DOHH2 (cell line): ENCODE data around the gene ATP13A3.

Experiments used
- H3F3A ChIP-seq: fragments of 200-600 bp; sonication (generic), shearing (Covaris generic); 2 replicates; pipeline ENCODE4 v1.6.0; 2016; ENCODE audit warnings: antibody characterized with exemption, mild to moderate bottlenecking; ENCODE audit not compliant: control insufficient read depth, insufficient read depth
- H3K27ac ChIP-seq: fragments of 200-600 bp; sonication (generic); 2 replicates; pipeline ENCODE4 v1.5.1; 2014; ENCODE audit warnings: low read depth, mild to moderate bottlenecking, low read length, moderate library complexity
- H3K27me3 ChIP-seq: fragments of 200-600 bp; sonication (generic); 2 replicates; pipeline ENCODE4 v1.6.1; 2014; ENCODE audit warnings: mild to moderate bottlenecking, low read length, mixed read lengths; ENCODE audit not compliant: control insufficient read depth
- H3K36me3 ChIP-seq: fragments of 200-600 bp; sonication (generic); 2 replicates; pipeline ENCODE4 v1.6.1; 2014; ENCODE audit warnings: mild to moderate bottlenecking, low read length, moderate library complexity, mixed read lengths; ENCODE audit not compliant: control insufficient read depth
- H3K4me1 ChIP-seq: fragments of 200-600 bp; sonication (generic); 2 replicates; pipeline ENCODE4 v1.6.1; 2014; ENCODE audit warnings: mild to moderate bottlenecking, low read length, mixed read lengths; ENCODE audit not compliant: control insufficient read depth
- H3K4me2 ChIP-seq: fragments of 200-600 bp; sonication (generic); 2 replicates; pipeline ENCODE4 v1.6.0; 2014; ENCODE audit warnings: mild to moderate bottlenecking, low read length, moderate library complexity
- H3K4me3 ChIP-seq: fragments of 200-600 bp; sonication (generic); 2 replicates; pipeline ENCODE4 v1.5.1; 2014; ENCODE audit warnings: mild to moderate bottlenecking, low read length, mixed read lengths
- H3K79me2 ChIP-seq: fragments of 200-600 bp; sonication (generic); 2 replicates; pipeline ENCODE4 v1.6.1; 2014; ENCODE audit warnings: mild to moderate bottlenecking, low read length, mixed read lengths; ENCODE audit not compliant: control insufficient read depth
- H3K9me2 ChIP-seq: fragments of 200-600 bp; sonication (generic); replicated peaks from 2 replicates; pipeline ENCODE4 v1.6.1; 2014; ENCODE audit warnings: mild to moderate bottlenecking, low read length, mixed read lengths; ENCODE audit not compliant: control insufficient read depth
- H3K9me3 ChIP-seq: fragments of 200-600 bp; sonication (generic); 2 replicates; pipeline ENCODE4 v1.6.1; 2014; ENCODE audit warnings: antibody characterized with exemption, low read length, mixed read lengths; ENCODE audit not compliant: control insufficient read depth, insufficient read depth
- H4K20me1 ChIP-seq: fragments of 200-600 bp; sonication (generic); 2 replicates; pipeline ENCODE4 v1.6.0; 2014; ENCODE audit warnings: low read depth, mild to moderate bottlenecking, antibody characterized with exemption, low read length, moderate library complexity; ENCODE audit not compliant: control insufficient read depth, insufficient read depth
- CTCF ChIP-seq: fragments of 200-600 bp; sonication (generic); IDR thresholded peaks from one replicate; pipeline ENCODE4 v1.5.1; 2014; ENCODE audit warnings: antibody characterized with exemption, mild to moderate bottlenecking, low read depth, low read length; ENCODE audit not compliant: poor library complexity, severe bottlenecking
- EZH2phosphoT487 ChIP-seq: fragments of 200-600 bp; sonication (generic); IDR thresholded peaks from 2 replicates; pipeline ENCODE4 v1.6.1; 2017; ENCODE audit warnings: borderline replicate concordance, mild to moderate bottlenecking, antibody characterized with exemption, low read length, moderate library complexity, mixed read lengths

Gene ATP13A3

GRCh38 chr3:194423317-194423716 lies 63.5 kb downstream of the ATP13A3 start:
- Histone ChIP-seq H3K27me3 (no peaks in the 10 kb centered on the region), H3K79me2 (no peaks in the 10 kb centered on the region), H3K4me3 (no peak overlapping the region), H3K9me2 (no peaks in the 10 kb centered on the region), H3K27ac (no peak overlapping the region), H3K4me2 (no peak overlapping the region), H4K20me1 (0 out of 2 replicates have a peak, but pooled peaks cover 3% of the 10 kb centered on the region), H3K4me1 (no peaks in the 10 kb centered on the region), H3F3A (no peaks in the 10 kb centered on the region; the same call in 1 of the 2 replicates), H3K9me3 (no peaks in the 10 kb centered on the region), H3K36me3 (peaks cover 68% of the 10 kb centered on the region)
- no peak for TF ChIP-seq CTCF
- TF ChIP-seq EZH2phosphoT487 = no peak

GRCh38 chr3:194422188-194422587 lies 64.6 kb downstream of the ATP13A3 start:
- Histone ChIP-seq H3K36me3 (peaks cover 64% of the 10 kb centered on the region), H3K27ac (no peak overlapping the region)

GRCh38 chr3:194418671-194419070 lies 68.1 kb downstream of the ATP13A3 start:
- H3K4me1 ChIP-seq = no peaks in the 10 kb centered on the region
- no peaks in the 10 kb centered on the region for H3K9me2 ChIP-seq
- no peak overlapping the region for H3K4me2 ChIP-seq
- TF ChIP-seq CTCF (no peak), EZH2phosphoT487 (no peak)
- H3K79me2 ChIP-seq = no peaks in the 10 kb centered on the region
- no peaks in the 10 kb centered on the region for H3K9me3 ChIP-seq
- H3K27me3 ChIP-seq = no peaks in the 10 kb centered on the region
- H3K36me3 ChIP-seq = peaks cover 33% of the 10 kb centered on the region
- H4K20me1 ChIP-seq = 0 out of 2 replicates have a peak, but pooled peaks cover 3% of the 10 kb centered on the region
- H3F3A ChIP-seq = no peaks in the 10 kb centered on the region
- no peak overlapping the region for H3K4me3 ChIP-seq
- no peak overlapping the region for H3K27ac ChIP-seq

More at GRCh38 chr3:194422188-194422587, 64.6 kb downstream of the ATP13A3 start:
- Histone ChIP-seq H3K4me1 (no peaks in the 10 kb centered on the region), H3K9me2 (no peaks in the 10 kb centered on the region), H3K4me2 (no peak overlapping the region), H3K27me3 (no peaks in the 10 kb centered on the region), H3K4me3 (no peak overlapping the region), H3F3A (no peaks in the 10 kb centered on the region; the same call in 1 of the 2 replicates), H3K79me2 (no peaks in the 10 kb centered on the region), H3K9me3 (no peaks in the 10 kb centered on the region), H4K20me1 (0 out of 2 replicates have a peak, but pooled peaks cover 3% of the 10 kb centered on the region)
- TF ChIP-seq CTCF (no peak), EZH2phosphoT487 (no peak)
